HepG2 (cell line): Measurements from ENCODE around the gene FAM3B. TPM values are rescaled to one million over a fixed set of nuclear protein-coding genes. Genes with fewer than 3 reads are reported as not detected.

Source experiments
- ATAC-seq: fragments of 200-7000 bp; cut with Tn5 transposase; 3 replicates; pipeline ENCODE4 v1.9.1; 2020; ENCODE audit warnings: mild to moderate bottlenecking, moderate library complexity
- BruUV-seq: library from RNA; stranded (reverse); fragments of 400-500 nt; replicated peaks from 2 replicates; lab custom pipeline; 2021; lab: Mats Ljungman, UMichigan
- CTCF ChIA-PET: fragments of 300-600 bp; formaldehyde crosslinking; extraction: SDS; loops from one replicate; lab custom pipeline; 2021; ENCODE audit warnings: low total read pairs, inconsistent platforms, low intra/inter-chr PET ratio; lab: Yijun Ruan, JAX
- POLR2A ChIA-PET: fragments of 350-600 bp; sonication (Branson Sonifier 250); formaldehyde crosslinking; loops from one replicate; lab custom pipeline; 2020; ENCODE audit warnings: antibody characterized with exemption, inconsistent platforms; lab: Yijun Ruan, JAX
- DNase-seq: peaks from one replicate; pipeline ENCODE4 v3.0.0-alpha.2; 2015; ENCODE audit warnings: low spot score
- FAIRE-seq: peaks from 3 replicates; lab custom pipeline; 2011; peaks lifted over from hg19 to GRCh38; lab: Jason Lieb, UNC
- H2AFZ ChIP-seq: one replicate; pipeline ENCODE4 v1.6.1; 2011; ENCODE audit warnings: low read length, inconsistent platforms
- H3K27ac ChIP-seq: fragments of 300-600 bp; 3 replicates; pipeline ENCODE4 v1.8.0; 2011; ENCODE audit warnings: mixed run types, mild to moderate bottlenecking, mixed read lengths, low read length, inconsistent platforms; ENCODE audit not compliant: insufficient read depth; ENCODE audit errors: extremely low read length
- H3K27me3 ChIP-seq, 2 experiments: fragments of 200-600 bp in 1 of 2; 2 replicates in 1 of 2; 3 replicates in 1 of 2; pipeline versions ENCODE4 v1.6.0 to v1.8.0; 2011; ENCODE audit warnings: low read length in 2 of 2, mild to moderate bottlenecking in 2 of 2, moderate library complexity in 2 of 2, inconsistent platforms in 1 of 2; ENCODE audit not compliant: insufficient read depth in 2 of 2, control insufficient read depth in 1 of 2
- H3K36me3 ChIP-seq, 2 experiments: fragments of 200-600 bp in 1 of 2; replicated peaks in 1 of 2; 2 replicates in 1 of 2; 3 replicates in 1 of 2; pipeline versions ENCODE4 v1.5.1 to v1.8.0; 2011; ENCODE audit warnings: low read length in 2 of 2, inconsistent platforms in 1 of 2; ENCODE audit not compliant: insufficient read depth in 2 of 2, control insufficient read depth in 1 of 2
- H3K4me1 ChIP-seq: 2 replicates; pipeline ENCODE4 v1.5.1; 2012; ENCODE audit warnings: low read length, inconsistent platforms; ENCODE audit not compliant: insufficient read depth
- H3K4me2 ChIP-seq: 2 replicates; pipeline ENCODE4 v1.6.0; 2011; ENCODE audit warnings: low read depth, low read length, inconsistent platforms
- H3K4me3 ChIP-seq, 3 experiments: fragments of 200-600 bp in 1 of 3; sonication (generic), shearing (Covaris generic) in 1 of 3; replicated peaks in 1 of 3; 2 replicates each; pipeline ENCODE4 v1.5.1; 2011 to 2016; ENCODE audit warnings: low read length in 3 of 3, inconsistent platforms in 2 of 3, low read depth in 2 of 3, mild to moderate bottlenecking in 2 of 3, control low read depth in 1 of 3, mixed read lengths in 1 of 3; ENCODE audit not compliant: insufficient read depth in 1 of 3
- H3K79me2 ChIP-seq: one replicate; pipeline ENCODE4 v1.6.1; 2011; ENCODE audit warnings: low read length, inconsistent platforms; ENCODE audit not compliant: insufficient read depth
- H3K9ac ChIP-seq: 2 replicates; pipeline ENCODE4 v1.6.0; 2011; ENCODE audit warnings: mild to moderate bottlenecking, low read depth, low read length, inconsistent platforms; ENCODE audit not compliant: insufficient read depth
- H3K9me3 ChIP-seq: 2 replicates; pipeline ENCODE4 v1.5.1; 2012; ENCODE audit warnings: mild to moderate bottlenecking, low read length
- H4K20me1 ChIP-seq: 2 replicates; pipeline ENCODE4 v1.6.0; 2011; ENCODE audit warnings: inconsistent platforms, mild to moderate bottlenecking, low read length, moderate library complexity; ENCODE audit not compliant: insufficient read depth
- ASH2L ChIP-seq: fragments of 300-600, 200-600 bp; sonication (generic); IDR thresholded peaks from 2 replicates; pipeline ENCODE4 v1.7.0; 2017; ENCODE audit warnings: low read depth, mild to moderate bottlenecking, moderate library complexity, mixed read lengths, low read length; ENCODE audit not compliant: insufficient read length
- GTF3A ChIP-seq: sonication (generic); formaldehyde crosslinking; conservative IDR thresholded peaks from 2 replicates; pipeline ENCODE4 v1.4.0; 2020; ENCODE audit warnings: mild to moderate bottlenecking, missing genetic modification reagents
- NFAT5 ChIP-seq: sonication (generic); formaldehyde crosslinking; IDR thresholded peaks from 2 replicates; pipeline ENCODE4 v1.4.0; 2020; ENCODE audit warnings: missing genetic modification reagents
- PAXIP1 ChIP-seq: sonication (generic); formaldehyde crosslinking; conservative IDR thresholded peaks from 2 replicates; pipeline ENCODE4 v1.4.0; 2020; ENCODE audit warnings: mild to moderate bottlenecking, missing genetic modification reagents, moderate library complexity
- SALL1 ChIP-seq: sonication (generic); formaldehyde crosslinking; IDR thresholded peaks from 2 replicates; pipeline ENCODE4 v1.8.0; 2022; ENCODE audit warnings: mild to moderate bottlenecking, missing genetic modification reagents
- SOX13 ChIP-seq, 3 experiments: fragments of 450-650 bp in 1 of 3; sonication (generic) in 1 of 3; formaldehyde crosslinking in 1 of 3; IDR thresholded peaks in 2 of 3; conservative IDR thresholded peaks in 1 of 3; 2 replicates each; pipeline versions ENCODE4 v1.5.0 to v1.6.1; 2016 to 2020; ENCODE audit warnings: antibody characterized with exemption in 1 of 3, mild to moderate bottlenecking in 1 of 3, missing compliant biosample characterization in 1 of 3, missing genetic modification reagents in 1 of 3, moderate library complexity in 1 of 3
- TBX2 ChIP-seq: sonication (generic); formaldehyde crosslinking; IDR thresholded peaks from 2 replicates; pipeline ENCODE4 v1.5.0; 2020; ENCODE audit warnings: missing genetic modification reagents, mild to moderate bottlenecking, borderline replicate concordance
- TCF12 ChIP-seq, 2 experiments: fragments of 450-650 bp in 1 of 2; sonication (generic) in 1 of 2; formaldehyde crosslinking in 1 of 2; IDR thresholded peaks; 2 replicates each; pipeline versions ENCODE4 v1.6.1 to v1.8.0; 2017 to 2022; ENCODE audit warnings: antibody characterized with exemption in 1 of 2, mild to moderate bottlenecking in 1 of 2, missing genetic modification reagents in 1 of 2, moderate library complexity in 1 of 2
- ZNF263 ChIP-seq: sonication (generic); formaldehyde crosslinking; IDR thresholded peaks from 2 replicates; pipeline ENCODE4 v1.4.0; 2020; ENCODE audit warnings: missing genetic modification reagents
- ZNF772 ChIP-seq: sonication (generic); formaldehyde crosslinking; IDR thresholded peaks from 2 replicates; pipeline ENCODE4 v1.5.0; 2020; ENCODE audit warnings: mild to moderate bottlenecking, missing genetic modification reagents
- WGBS: methylation state at CpG from one replicate; pipeline ENCODE4 v1.1.6; 2017; ENCODE audit warnings: low lambda C conversion rate; 5-methylcytosine and 5-hydroxymethylcytosine counted together
- in situ Hi-C: cut with HindIII; loops from 2 replicates; pipeline ENCODE4 v1.10.0; 2017; ENCODE audit warnings: low pct_unique_long_range_greater_than_20kb; ENCODE audit not compliant: extremely low pct_ligation_motif_present
- intact Hi-C: fragments of 100-400 bp; cut with micrococcal nuclease; formaldehyde crosslinking; loops from one replicate; pipeline ENCODE4 v1.10.0; 2022; ENCODE audit not compliant: unreplicated experiment
- polyA plus RNA-seq, 8 experiments: library from polyadenylated mRNA; depleted of rRNA in 3 of 8; stranded (reverse) in 7 of 8; unstranded in 1 of 8; fragments of >200 nt; fragmentation: Illumina TruSeq in 4 of 8; extraction: Trizol in 4 of 8; gene quantifications; 2 replicates each; pipeline versions ENCODE4 v1.2.1 to v1.2.3, GENCODE V29; 2011 to 2016; ENCODE audit warnings: low read depth in 4 of 8, missing spikeins in 1 of 8, mixed read lengths in 1 of 8; ENCODE audit not compliant: insufficient read depth in 1 of 8
- total RNA-seq, 5 experiments: library from RNA; depleted of rRNA; stranded (reverse); fragments of >200 nt; fragmentation: Illumina TruSeq; extraction: Trizol; gene quantifications; 2 replicates each; pipeline ENCODE4 v1.2.3, GENCODE V29; 2016; ENCODE audit warnings: low read depth in 1 of 5

Gene FAM3B
- total and polyA plus RNA-seq, 2 of the 13 experiments (the other 11 are each of a cell fraction or from before 2014, with no cell fraction given), result 46.5 to 62.0 TPM

GRCh38 chr21:41325138-41325912 is 8.7 kb downstream of the FAM3B start (continued):
- TF ChIP-seq ASH2L (no peak), PAXIP1 (0 out of 2 replicates have a peak, but pooled peaks have one; percentile 37), TCF12 (IDR thresholded peaks at IDR 0.05) (no peak), TCF12 (CRISPR knock-in tag; IDR thresholded peaks at IDR 0.05) (no peak)

- peak; percentile 6; the same call in 1 of the 3 replicates for ATAC-seq
- BruUV-seq, result no TSS peak
- TF ChIP-seq TBX2 (peak; percentile 15; the same call in 1 of the 2 replicates), ZNF772 (CRISPR knock-in tag) (0 out of 2 replicates have a peak, but pooled peaks have one; percentile 28), SOX13 (IDR thresholded peaks at IDR 0.05) (no peak), SOX13 (CRISPR knock-in tag; conservative IDR thresholded peaks at IDR 0.05 in 1 of 2, IDR thresholded peaks at IDR 0.05 in 1 of 2) (peak in 1 of 2 experiments; percentile 44; a peak in 1 of 4 replicates), GTF3A (no peak), NFAT5 (CRISPR knock-in tag) (no peak), ZNF263 (no peak), SALL1 (CRISPR knock-in tag) (peak; percentile 26; the same call in 1 of the 2 replicates)
These were observed 9.9 kb downstream of the FAM3B start for GRCh38 chr21:41326414-41327080.

More at GRCh38 chr21:41326414-41327080, 9.9 kb downstream of the FAM3B start:
- Histone ChIP-seq H3K9me3 (no peaks in the 10 kb centered on the region), H3K4me2 (peak overlapping the region; percentile 97), H3K36me3 (peaks cover 8 to 25% of the 10 kb centered on the region in 2 experiments), H3K9ac (peak overlapping the region; percentile 46), H3K27ac (peak overlapping the region; percentile 96), H3K79me2 (peaks cover 49% of the 10 kb centered on the region), H3K4me1 (peaks cover 63% of the 10 kb centered on the region), H3K27me3 (no peaks in the 10 kb centered on the region), H2AFZ (no peak overlapping the region), H4K20me1 (no peaks in the 10 kb centered on the region), H3K4me3 (peak overlapping the region in 1 of 3 experiments; percentile 29; a peak in 1 of 6 replicates)
- FAIRE-seq (no peak), DNase-seq (peak; percentile 56)
- in situ Hi-C loops (no loop called here), intact Hi-C loops (no loop called here)
- POLR2A ChIA-PET, result interaction anchor here (1.0 to 8.6 kb wide), 5 partner anchors 10 to 1941 kb away, joined by 3 to 105 read pairs (median 4); partner anchors contain the start of gene FAM3B
- 19% methylated on average over 3 of the region's 13 CpGs for WGBS
- CTCF ChIA-PET, result no interaction called here
